ENCODE results near the gene TMEM168. TPM values are rescaled to one million over a fixed set of nuclear protein-coding genes. Genes with fewer than 3 reads are reported as not detected.
"Not testable (repeated sequence)": the region's sequence is repeated elsewhere in the genome, so short reads cannot be mapped to it uniquely, and the experiment has no call there.

TMEM168 gene
- total RNA-seq, 2 donors from 2014 or later: 38.6 to 41.3 TPM

GRCh38 chr7:112798274-112799159 lies 8.3 kb upstream of the TMEM168 start:
- intact Hi-C loops (cut with DNase I): no loop called here
- no peak overlapping the region for H3K9ac ChIP-seq (ENCODE audit: low read depth in 2 of 2, low read length in 2 of 2)
- no peak overlapping the region for H3K27ac ChIP-seq
- no peak overlapping the region for H3K4me3 ChIP-seq
- DNase-seq: no peak
- H3K4me1 ChIP-seq: no peaks in the 10 kb centered on the region
- no peaks in the 10 kb centered on the region for H3K27me3 ChIP-seq
- no peak for TF ChIP-seq CTCF (IDR thresholded peaks at IDR 0.05)
- H3K9me3 ChIP-seq: no peaks in the 10 kb centered on the region
- H3K36me3 ChIP-seq: no peaks in the 10 kb centered on the region

- H3K27me3 ChIP-seq; H3K36me3 ChIP-seq; H3K9me3 ChIP-seq; H3K27ac ChIP-seq; H3K4me3 ChIP-seq; intact Hi-C loops (cut with DNase I); H3K4me1 ChIP-seq; DNase-seq; H3K9ac ChIP-seq (ENCODE audit: low read depth in 2 of 2, low read length in 2 of 2): not testable (repeated sequence)
Measured at GRCh38 chr7:112796552-112796951, 6.4 kb upstream of the TMEM168 start.

GRCh38 chr7:112792441-112792840 lies 2.2 kb upstream of the TMEM168 start:
- intact Hi-C loops (cut with DNase I): no loop called here
- Histone ChIP-seq H3K4me1 (peaks cover 3% of the 10 kb centered on the region), H3K4me3 (no peak overlapping the region), H3K27ac (no peak overlapping the region), H3K36me3 (no peaks in the 10 kb centered on the region), H3K9ac (ENCODE audit: low read depth in 2 of 2, low read length in 2 of 2) (no peak overlapping the region), H3K9me3 (no peaks in the 10 kb centered on the region), H3K27me3 (no peaks in the 10 kb centered on the region)
- TF ChIP-seq CTCF (IDR thresholded peaks at IDR 0.05): no peak
- no peak for DNase-seq

GRCh38 chr7:112791465-112792168 lies 1.4 kb upstream of the TMEM168 start:
- Histone ChIP-seq H3K9ac (ENCODE audit: low read depth in 2 of 2, low read length in 2 of 2) (no peak overlapping the region), H3K36me3 (no peaks in the 10 kb centered on the region), H3K27ac (no peak overlapping the region), H3K4me1 (peaks cover 3% of the 10 kb centered on the region), H3K27me3 (no peaks in the 10 kb centered on the region), H3K9me3 (no peaks in the 10 kb centered on the region), H3K4me3 (no peak overlapping the region)
- intact Hi-C loops (cut with DNase I): no loop called here
- TF ChIP-seq CTCF (IDR thresholded peaks at IDR 0.05): no peak
- DNase-seq: no peak

- intact Hi-C loops (cut with DNase I): no loop called here
- Histone ChIP-seq H3K27ac (peak overlapping the region; percentile 83), H3K27me3 (no peaks in the 10 kb centered on the region), H3K9ac (ENCODE audit: low read depth in 2 of 2, low read length in 2 of 2) (peak overlapping the region; percentile 84 to 90), H3K4me3 (peak overlapping the region; percentile 72), H3K9me3 (no peaks in the 10 kb centered on the region), H3K36me3 (no peaks in the 10 kb centered on the region), H3K4me1 (peaks cover 3% of the 10 kb centered on the region)
- TF ChIP-seq CTCF (IDR thresholded peaks at IDR 0.05): no peak
- DNase-seq: no peak
Measured at GRCh38 chr7:112790586-112791003, 402 bp upstream of the TMEM168 start.

Data from colonic mucosa (tissue), 4 donors.